GM19438 (cell line): ENCODE measurements around the gene IFI44L.
A peak's percentile ranks its signal among the peaks of the same experiment; 100 is the strongest.

Source experiments
- ATAC-seq: cut with Tn5 transposase; IDR thresholded peaks from one replicate; pipeline ENCODE4 v1.9.1; 2021; ENCODE audit warnings: low read depth; ENCODE audit not compliant: unreplicated experiment

The IFI44L gene

GRCh38 chr1:78633209-78633608 is 13.0 kb downstream of the IFI44L start:
- ATAC-seq: no peak

GRCh38 chr1:78640462-78640861 is 20.2 kb downstream of the IFI44L start:
- ATAC-seq: no peak

DNA sequence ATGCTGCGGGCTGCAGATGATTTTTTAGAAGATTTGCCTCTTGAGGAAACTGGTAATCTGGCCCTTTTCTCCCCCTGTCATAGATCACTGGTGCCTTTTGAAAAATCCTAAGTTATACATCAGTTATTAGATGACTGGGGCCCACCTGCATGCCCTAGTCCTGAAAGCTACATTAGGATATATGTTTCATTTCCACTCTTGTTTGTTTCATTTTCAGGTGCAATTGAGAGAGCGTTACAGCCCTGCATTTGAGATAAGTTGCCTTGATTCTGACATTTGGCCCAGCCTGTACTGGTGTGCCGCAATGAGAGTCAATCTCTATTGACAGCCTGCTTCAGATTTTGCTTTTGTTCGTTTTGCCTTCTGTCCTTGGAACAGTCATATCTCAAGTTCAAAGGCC is 21.3 kb downstream of the IFI44L start:
- ATAC-seq: no peak

DNA sequence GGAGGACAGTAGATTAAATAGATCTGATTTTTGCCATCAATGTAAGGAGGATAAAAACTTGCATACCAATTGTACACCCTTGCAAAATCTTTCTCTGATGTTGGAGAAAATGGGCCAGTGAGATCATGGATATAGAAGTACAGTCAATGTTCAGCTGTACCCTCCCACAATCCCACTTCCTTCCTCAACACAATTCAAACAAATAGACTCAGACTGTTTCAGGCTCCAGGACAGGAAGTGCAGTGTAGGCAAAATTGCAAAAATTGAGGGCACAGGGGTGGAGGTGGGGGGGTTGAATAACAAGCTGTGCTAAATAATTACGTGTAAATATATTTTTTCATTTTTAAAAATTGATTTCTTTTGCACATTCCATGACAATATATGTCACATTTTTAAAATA is 25.5 kb downstream of the IFI44L start:
- no peak for ATAC-seq

- ATAC-seq: no peak
Measured at GRCh38 chr1:78647238-78647637, 27.0 kb downstream of the IFI44L start.

DNA sequence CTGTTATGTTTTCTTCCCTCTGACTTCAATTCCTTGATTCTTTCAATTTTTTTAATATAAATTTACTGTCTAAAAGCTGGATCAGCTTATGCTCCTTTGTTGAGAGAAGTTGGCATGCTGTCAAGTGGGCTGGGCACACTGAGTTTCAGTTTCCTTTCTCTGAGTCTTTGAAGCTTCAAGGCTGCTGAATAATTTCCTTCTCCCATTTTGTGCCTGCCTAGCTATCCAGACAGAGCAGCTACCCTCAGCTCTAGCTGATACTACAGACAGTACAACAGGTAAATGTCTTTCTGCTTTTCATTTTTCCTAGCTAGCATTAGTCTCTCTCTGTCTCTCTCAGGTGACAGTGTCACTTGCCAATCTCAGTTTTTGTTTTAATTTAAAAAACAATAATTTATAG is 29.4 kb downstream of the IFI44L start, which contains the start of gene IFI44:
TSS of gene IFI44 (plus strand) at position 204 of the 400 bp plus-strand sequence. CDS start 365 bp downstream, outside the sequence.
- no peak for ATAC-seq

GRCh38 chr1:78650114-78650660 is 29.9 kb downstream of the IFI44L start:
- ATAC-seq: no peak

DNA sequence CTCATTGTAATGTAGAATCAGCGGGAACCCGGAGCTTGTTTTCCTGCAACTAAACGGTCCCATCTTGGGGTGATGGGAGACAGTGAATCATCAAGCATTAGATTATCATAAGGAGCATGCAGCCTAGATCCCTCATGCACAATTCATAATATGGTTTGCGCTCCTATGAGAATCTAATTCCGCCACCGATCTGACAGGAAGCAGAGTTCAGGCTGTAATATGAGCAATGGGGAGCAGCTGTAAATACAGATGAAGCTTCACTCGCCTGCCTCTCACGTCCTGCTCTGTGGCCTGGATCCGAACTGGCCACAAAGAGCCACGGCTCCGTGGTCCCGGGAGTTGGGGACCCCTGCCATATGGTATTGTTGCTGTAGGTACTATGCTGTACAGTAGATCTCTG is 31.0 kb downstream of the IFI44L start:
- ATAC-seq: peak; percentile 46

DNA sequence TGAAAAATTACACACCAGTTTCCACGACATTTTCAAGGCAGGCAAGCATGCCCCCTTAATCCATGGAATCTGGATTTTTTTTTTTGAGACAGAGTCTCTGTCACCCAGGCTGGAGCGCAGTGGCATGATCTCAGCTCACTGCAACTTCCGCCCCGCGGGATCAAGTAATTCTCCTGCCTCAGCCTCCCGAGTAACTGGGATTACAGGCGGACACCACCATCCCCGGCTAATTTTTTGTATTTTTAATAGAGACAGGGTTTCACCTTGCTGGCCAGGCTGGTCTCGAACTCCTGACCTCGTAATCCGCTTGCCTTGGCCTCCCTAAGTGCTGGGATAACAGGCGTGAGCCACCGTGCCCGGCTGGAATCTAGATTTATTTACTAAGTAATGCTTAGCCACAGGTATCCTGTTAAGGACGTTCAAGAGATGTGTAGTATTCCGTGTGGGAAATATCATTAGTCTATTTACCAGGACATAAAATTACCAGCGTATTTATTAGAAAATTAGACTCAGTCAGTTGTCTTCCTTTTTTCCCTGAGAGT is 31.8 kb downstream of the IFI44L start:
- no peak for ATAC-seq

- no peak for ATAC-seq
Measured at GRCh38 chr1:78658901-78659300, 38.7 kb downstream of the IFI44L start.

DNA sequence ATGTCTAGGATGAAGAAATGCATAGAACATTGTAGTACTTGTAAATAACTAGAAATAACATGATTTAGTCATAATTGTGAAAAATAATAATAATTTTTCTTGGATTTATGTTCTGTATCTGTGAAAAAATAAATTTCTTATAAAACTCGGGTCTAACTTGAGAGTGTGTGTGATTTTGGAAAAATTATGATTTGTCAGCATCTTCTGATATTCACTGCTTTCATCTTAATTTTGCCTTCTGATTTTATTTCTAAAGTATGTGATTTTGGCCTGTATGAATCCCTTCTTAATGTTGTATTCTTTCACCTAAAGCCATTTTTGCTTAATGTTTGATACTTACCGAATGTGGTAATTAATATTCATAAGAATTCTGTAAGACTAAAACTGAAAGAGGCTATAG is 43.7 kb downstream of the IFI44L start:
- no peak for ATAC-seq

DNA sequence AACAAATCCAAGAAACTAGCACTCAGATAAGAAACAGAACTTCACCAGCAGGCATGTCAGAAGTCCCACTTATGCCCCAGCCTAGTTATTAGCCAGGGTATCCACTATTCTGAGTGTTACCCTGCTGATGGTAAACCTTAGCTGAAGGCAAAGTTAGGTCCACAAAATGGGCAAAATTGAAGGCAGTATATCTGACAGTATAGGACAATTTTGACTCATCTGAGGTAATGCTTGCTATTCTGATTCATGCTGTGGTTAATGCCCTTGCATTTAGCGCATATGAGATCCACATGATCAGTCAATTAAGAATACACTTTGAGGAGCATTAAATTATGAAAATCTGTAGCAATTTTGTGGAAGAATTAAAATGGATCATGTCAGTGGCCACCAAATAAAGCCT is 44.5 kb downstream of the IFI44L start:
- no peak for ATAC-seq

DNA sequence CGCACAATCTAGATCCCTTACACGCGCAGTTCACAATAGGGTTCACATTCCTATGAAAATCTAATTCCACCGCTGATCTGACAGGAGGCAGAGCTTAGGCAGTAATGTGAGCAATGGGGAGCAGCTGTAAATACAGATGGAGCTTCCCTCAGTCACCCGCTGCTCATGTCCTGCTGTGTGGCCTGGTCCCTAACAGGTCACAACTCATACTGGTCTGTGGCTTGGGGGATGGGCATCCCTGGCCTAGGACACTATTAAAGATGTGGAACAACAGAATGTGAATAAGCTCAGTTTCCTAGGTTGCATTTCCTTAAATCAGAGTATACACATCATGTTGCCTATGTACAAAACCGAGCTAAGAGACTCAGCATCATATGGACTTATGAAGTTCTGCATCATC is 45.6 kb downstream of the IFI44L start:
- ATAC-seq: no peak

DNA sequence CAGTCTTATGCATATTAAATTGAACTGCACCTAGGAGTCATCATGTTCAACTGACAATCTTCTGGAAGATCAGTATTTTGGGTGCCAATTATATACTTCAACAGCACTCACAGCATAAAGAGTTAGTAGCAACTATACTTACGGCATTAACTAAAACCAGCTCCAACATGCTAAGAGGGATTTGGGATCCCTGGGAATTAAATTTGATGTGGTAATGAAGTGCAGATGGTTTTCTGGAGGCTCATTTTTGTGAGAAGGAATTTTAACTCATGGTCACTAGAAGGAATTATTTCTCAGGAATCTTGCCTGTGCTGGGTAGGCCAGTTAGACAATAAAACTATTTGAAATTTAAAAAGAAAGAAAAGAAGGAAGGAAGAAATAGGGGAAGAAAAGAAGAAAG is 47.7 kb downstream of the IFI44L start:
- ATAC-seq: no peak

GRCh38 chr1:78668427-78668826 is 48.2 kb downstream of the IFI44L start:
- ATAC-seq: no peak

GRCh38 chr1:78672428-78672827 is 52.2 kb downstream of the IFI44L start:
- no peak for ATAC-seq

GRCh38 chr1:78673120-78673519 is 52.9 kb downstream of the IFI44L start:
- no peak for ATAC-seq

- ATAC-seq: no peak
Measured at GRCh38 chr1:78676347-78676982, 56.2 kb downstream of the IFI44L start.

DNA sequence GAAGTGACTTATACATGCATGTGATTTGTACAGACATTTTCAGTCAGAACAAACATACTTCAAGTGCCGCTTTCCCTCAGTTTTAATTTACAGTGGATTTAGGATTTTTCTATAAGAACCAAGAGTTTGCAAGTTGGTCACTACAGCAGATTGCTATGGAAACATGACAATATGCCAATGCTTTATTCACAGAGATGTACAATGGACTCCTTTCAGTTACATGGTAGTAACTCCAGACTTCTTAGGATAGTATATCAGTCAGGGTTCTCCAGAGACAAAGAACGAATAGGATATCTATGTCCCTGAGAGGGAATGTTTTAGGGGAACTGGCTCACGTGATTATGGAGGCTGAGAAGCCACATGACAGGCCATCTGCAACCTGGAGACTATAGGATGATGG is 56.7 kb downstream of the IFI44L start:
- ATAC-seq: no peak

- no peak for ATAC-seq
Measured at GRCh38 chr1:78677788-78678187, 57.5 kb downstream of the IFI44L start.

- peak; percentile 78 for ATAC-seq
Measured at GRCh38 chr1:78678324-78678723, 58.1 kb downstream of the IFI44L start.

- no peak for ATAC-seq
Measured at GRCh38 chr1:78681265-78681664, 61.0 kb downstream of the IFI44L start.
